ENCODE measurements around the gene HDAC11. TPM values are rescaled to one million over a fixed set of nuclear protein-coding genes. Genes with fewer than 3 reads are reported as not detected.

Gene HDAC11
- total RNA-seq: 14.4 and 28.4 TPM in 2 replicates

GRCh38 chr3:13479582-13480339, at the start of gene HDAC11:
Gene HDAC11, plus strand, starts transcription at chr3:13480306. Its CDS starts 42 bp downstream, at chr3:13480348.

DNA sequence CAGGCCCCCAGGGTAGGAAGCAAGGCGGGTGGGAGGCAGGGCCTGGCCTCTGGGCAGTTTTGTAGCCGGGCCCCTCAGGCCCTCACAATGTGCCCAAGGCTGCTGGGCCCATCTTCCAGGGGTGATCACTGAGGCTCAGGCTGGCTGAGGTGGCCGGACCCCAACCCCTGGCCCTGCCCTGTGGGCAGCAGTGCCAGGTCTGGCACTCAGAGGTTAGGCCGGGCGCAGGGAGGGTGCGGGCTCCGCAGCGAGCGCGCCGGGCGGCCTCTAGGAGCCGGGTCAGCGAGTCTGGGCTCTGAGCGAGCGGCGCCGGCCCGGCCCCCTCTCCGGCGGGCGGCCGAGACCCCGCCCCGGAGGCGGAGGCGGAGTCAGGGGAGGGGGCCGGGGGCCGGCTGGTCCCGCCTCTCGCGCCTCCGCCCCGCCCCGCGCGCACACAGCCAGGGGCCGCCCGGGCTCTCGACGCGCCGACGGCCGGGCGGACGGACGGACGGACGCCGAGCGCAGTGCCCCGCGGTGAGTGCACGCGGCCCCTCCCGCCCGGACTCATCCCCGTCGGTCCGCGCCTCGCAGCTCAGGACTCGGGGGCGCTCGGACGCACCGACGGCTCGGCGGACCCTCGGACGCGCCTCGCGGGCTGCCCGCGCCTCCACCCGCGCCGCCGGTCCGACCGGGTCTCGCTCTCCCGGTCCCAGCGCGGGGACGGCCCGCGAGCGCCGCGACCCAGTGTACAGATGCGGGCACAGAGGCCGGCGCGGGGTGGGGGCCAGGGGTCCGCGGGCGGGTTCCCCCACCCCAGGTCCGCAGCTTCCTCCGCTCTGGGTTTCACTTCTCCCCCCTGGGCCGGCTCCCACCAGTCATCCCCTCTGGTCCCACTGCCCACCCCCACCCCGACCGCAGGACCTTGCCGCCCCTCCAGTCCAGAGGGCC, 68.9 kb downstream of the HDAC11 start, which contains the start of gene FBLN2:
FBLN2 (plus strand) TSS at position 430 of the 927 bp plus-strand sequence. CDS start 21,231 bp downstream, outside the sequence.

Other genes with a start within 250 kb of the HDAC11 start
- under 0.01 TPM in 2 replicates for gene NUP210, start 60.0 kb upstream of the HDAC11 start, total RNA-seq
- 195 and 656 TPM in 2 replicates for gene FBLN2, start 68.8 kb downstream of the HDAC11 start, total RNA-seq

Data from smooth muscle cell of trachea (primary cell).